DND-41 (cell line): Measurements from ENCODE around the gene FTO.

Experiments
- ATAC-seq: fragments of 200-7000 bp; cut with Tn5 transposase; 3 replicates; pipeline ENCODE4 v1.9.1; 2021; ENCODE audit warnings: low read depth; ENCODE audit not compliant: insufficient read depth
- DNase-seq: peaks from one replicate; pipeline ENCODE4 v3.0.0-alpha.2; 2020
- H2AFZ ChIP-seq: 2 replicates; pipeline ENCODE4 v1.6.0; 2012; ENCODE audit warnings: low read depth, low read length
- H3K27ac ChIP-seq: 2 replicates; pipeline ENCODE4 v1.5.1; 2012; ENCODE audit warnings: low read length, inconsistent platforms
- H3K27me3 ChIP-seq: fragments of 200-600 bp; sonication (generic); 2 replicates; pipeline ENCODE4 v1.6.0; 2012; ENCODE audit warnings: low read length, mild to moderate bottlenecking, inconsistent platforms; ENCODE audit not compliant: insufficient read depth, poor library complexity
- H3K36me3 ChIP-seq: 2 replicates; pipeline ENCODE4 v1.5.1; 2012; ENCODE audit warnings: low read length, inconsistent platforms; ENCODE audit not compliant: insufficient read depth
- H3K4me1 ChIP-seq: 2 replicates; pipeline ENCODE4 v1.5.1; 2012; ENCODE audit warnings: mild to moderate bottlenecking, low read length; ENCODE audit not compliant: insufficient read depth
- H3K4me2 ChIP-seq: 2 replicates; pipeline ENCODE4 v1.6.0; 2012; ENCODE audit warnings: mild to moderate bottlenecking, moderate library complexity, low read length, inconsistent platforms; ENCODE audit not compliant: insufficient read depth
- H3K4me3 ChIP-seq, 2 experiments: fragments of 200-600 bp in 1 of 2; shearing (Covaris generic) in 1 of 2; 2 replicates each; pipeline ENCODE4 v1.5.1; 2012 to 2016; ENCODE audit warnings: inconsistent platforms in 2 of 2, low read length in 2 of 2, mild to moderate bottlenecking in 2 of 2, low read depth in 1 of 2, moderate library complexity in 1 of 2
- H3K79me2 ChIP-seq: 2 replicates; pipeline ENCODE4 v1.6.0; 2012; ENCODE audit warnings: low read length, inconsistent platforms; ENCODE audit not compliant: insufficient read depth
- H3K9ac ChIP-seq: 2 replicates; pipeline ENCODE4 v1.6.0; 2012; ENCODE audit warnings: low read depth, mild to moderate bottlenecking, inconsistent platforms, low read length, moderate library complexity
- H3K9me3 ChIP-seq: 2 replicates; pipeline ENCODE4 v1.5.1; 2012; ENCODE audit warnings: low read length, moderate library complexity, mild to moderate bottlenecking, inconsistent platforms; ENCODE audit not compliant: insufficient read depth, severe bottlenecking
- H4K20me1 ChIP-seq: 2 replicates; pipeline ENCODE4 v1.6.0; 2012; ENCODE audit warnings: low read length; ENCODE audit not compliant: insufficient read depth
- CTCF ChIP-seq: IDR thresholded peaks from 2 replicates; pipeline ENCODE4 v1.5.1; 2012; ENCODE audit warnings: borderline replicate concordance, low read length, moderate library complexity, mild to moderate bottlenecking; ENCODE audit not compliant: poor library complexity, severe bottlenecking; ENCODE audit errors: extremely low read depth
- EZH2 ChIP-seq: IDR thresholded peaks from 3 replicates; pipeline ENCODE4 v1.6.1; 2012; ENCODE audit warnings: borderline replicate concordance, low read depth, mild to moderate bottlenecking, moderate library complexity, low read length, inconsistent platforms; ENCODE audit not compliant: severe bottlenecking

The FTO gene

GRCh38 chr16:53826658-53827057 lies 122.7 kb downstream of the FTO start:
- Histone ChIP-seq H3K27ac (no peak overlapping the region), H3K9ac (no peak overlapping the region), H3K4me2 (no peak overlapping the region), H3K4me3 (no peak overlapping the region), H3K27me3 (no peaks in the 10 kb centered on the region), H3K9me3 (no peaks in the 10 kb centered on the region), H3K79me2 (peaks cover 23% of the 10 kb centered on the region), H2AFZ (no peak overlapping the region), H4K20me1 (no peaks in the 10 kb centered on the region), H3K36me3 (peaks cover 19% of the 10 kb centered on the region), H3K4me1 (peaks cover 26% of the 10 kb centered on the region)
- DNase-seq (no peak), ATAC-seq (no peak)
- TF ChIP-seq EZH2 (no peak), CTCF (no peak)

GRCh38 chr16:53827741-53828140 lies 123.8 kb downstream of the FTO start:
- no peak overlapping the region for H2AFZ ChIP-seq
- no peak for ATAC-seq
- H3K9ac ChIP-seq, result no peak overlapping the region
- no peak for DNase-seq
- H3K4me3 ChIP-seq, result no peak overlapping the region
- peaks cover 23% of the 10 kb centered on the region for H3K79me2 ChIP-seq
- no peaks in the 10 kb centered on the region for H4K20me1 ChIP-seq
- no peak overlapping the region for H3K27ac ChIP-seq
- H3K9me3 ChIP-seq, result no peaks in the 10 kb centered on the region
- peaks cover 20% of the 10 kb centered on the region for H3K36me3 ChIP-seq
- peaks cover 16% of the 10 kb centered on the region for H3K4me1 ChIP-seq
- no peak overlapping the region for H3K4me2 ChIP-seq
- no peaks in the 10 kb centered on the region for H3K27me3 ChIP-seq
- TF ChIP-seq CTCF (no peak), EZH2 (no peak)

GRCh38 chr16:53829186-53829747 lies 125.3 kb downstream of the FTO start:
- Histone ChIP-seq H3K79me2 (peaks cover 24% of the 10 kb centered on the region), H3K4me1 (peaks cover under 1% of the 10 kb centered on the region; the same call in 1 of the 2 replicates), H3K9me3 (no peaks in the 10 kb centered on the region), H3K27ac (no peak overlapping the region), H3K4me3 (no peak overlapping the region), H2AFZ (no peak overlapping the region), H4K20me1 (no peaks in the 10 kb centered on the region), H3K27me3 (no peaks in the 10 kb centered on the region), H3K36me3 (peaks cover 29% of the 10 kb centered on the region), H3K9ac (no peak overlapping the region), H3K4me2 (no peak overlapping the region)
- ATAC-seq (no peak), DNase-seq (no peak)
- TF ChIP-seq CTCF (no peak), EZH2 (no peak)
